Measurements from ENCODE around the gene ARL6IP5. TPM values are rescaled to one million over a fixed set of nuclear protein-coding genes. Genes with fewer than 3 reads are reported as not detected.

The ARL6IP5 gene
- total and polyA plus RNA-seq, 2 of the 13 experiments (the other 11 are each of a cell fraction or from before 2014, with no cell fraction given), result 23.7 to 29.6 TPM

- TF ChIP-seq IKZF4 (CRISPR knock-in tag; IDR thresholded peaks at IDR 0.05; ENCODE audit: borderline replicate concordance, low read depth, not compliant biosample characterization), result no peak
- TF ChIP-seq ZNF841 (CRISPR knock-in tag; IDR thresholded peaks at IDR 0.05; ENCODE audit: borderline replicate concordance), result no peak
Observed at GRCh38 chr3:69142090-69142489, 57.4 kb downstream of the ARL6IP5 start (continued).

GRCh38 chr3:69142797-69143454 lies 58.2 kb downstream of the ARL6IP5 start:
- TF ChIP-seq ATF1 (CRISPR knock-in tag; IDR thresholded peaks at IDR 0.05) (no peak), ATF5 (CRISPR knock-in tag; IDR thresholded peaks at IDR 0.05; ENCODE audit: low read depth) (no peak), ZNF33A (CRISPR knock-in tag; IDR thresholded peaks at IDR 0.05; ENCODE audit: borderline replicate concordance) (no peak), ZNF441 (CRISPR knock-in tag; IDR thresholded peaks at IDR 0.05; ENCODE audit: borderline replicate concordance) (no peak), KLF16 (CRISPR knock-in tag; IDR thresholded peaks at IDR 0.05) (no peak)
- TF ChIP-seq, protein P1, sequence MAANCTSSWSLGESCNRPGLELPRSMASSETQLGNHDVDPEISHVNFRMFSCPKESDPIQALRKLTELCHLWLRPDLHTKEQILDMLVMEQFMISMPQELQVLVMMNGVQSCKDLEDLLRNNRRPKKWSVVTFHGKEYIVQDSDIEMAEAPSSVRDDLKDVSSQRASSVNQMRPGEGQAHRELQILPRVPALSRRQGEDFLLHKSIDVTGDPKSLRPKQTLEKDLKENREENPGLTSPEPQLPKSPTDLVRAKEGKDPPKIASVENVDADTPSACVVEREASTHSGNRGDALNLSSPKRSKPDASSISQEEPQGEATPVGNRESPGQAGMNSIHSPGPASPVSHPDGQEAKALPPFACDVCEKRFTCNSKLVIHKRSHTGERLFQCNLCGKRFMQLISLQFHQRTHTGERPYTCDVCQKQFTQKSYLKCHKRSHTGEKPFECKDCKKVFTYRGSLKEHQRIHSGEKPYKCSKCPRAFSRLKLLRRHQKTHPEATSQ (CRISPR knock-in tag; IDR thresholded peaks at IDR 0.05; ENCODE audit: borderline replicate concordance), result no peak
- TF ChIP-seq, protein P2, sequence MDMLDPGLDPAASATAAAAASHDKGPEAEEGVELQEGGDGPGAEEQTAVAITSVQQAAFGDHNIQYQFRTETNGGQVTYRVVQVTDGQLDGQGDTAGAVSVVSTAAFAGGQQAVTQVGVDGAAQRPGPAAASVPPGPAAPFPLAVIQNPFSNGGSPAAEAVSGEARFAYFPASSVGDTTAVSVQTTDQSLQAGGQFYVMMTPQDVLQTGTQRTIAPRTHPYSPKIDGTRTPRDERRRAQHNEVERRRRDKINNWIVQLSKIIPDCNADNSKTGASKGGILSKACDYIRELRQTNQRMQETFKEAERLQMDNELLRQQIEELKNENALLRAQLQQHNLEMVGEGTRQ (IDR thresholded peaks at IDR 0.05; ENCODE audit: low read depth, low read length), result no peak
- TF ChIP-seq, protein P2 (CRISPR knock-in tag; IDR thresholded peaks at IDR 0.05; ENCODE audit: borderline replicate concordance), result no peak
- H2AFZ ChIP-seq (ENCODE audit: low read length), result no peak overlapping the region
- no peaks in the 10 kb centered on the region for H3K9me3 ChIP-seq (ENCODE audit: low read length)
- no peak for DNase-seq (ENCODE audit: low spot score)
- in situ Hi-C loops (cut with HindIII; ENCODE audit: extremely low pct_ligation_motif_present, low pct_unique_long_range_greater_than_20kb), result no loop called here
- no peaks in the 10 kb centered on the region for H3K27me3 ChIP-seq (ENCODE audit: control insufficient read depth in 1 of 2, insufficient read depth in 2 of 2, low read length in 2 of 2)
- H3K79me2 ChIP-seq (ENCODE audit: insufficient read depth, low read length), result no peaks in the 10 kb centered on the region
- FAIRE-seq, result no peak
- H3K4me3 ChIP-seq (replicated peaks in 1 of 3; ENCODE audit: insufficient read depth in 1 of 3, low read depth in 2 of 3, low read length in 3 of 3), result no peak overlapping the region
- intact Hi-C loops (cut with micrococcal nuclease; ENCODE audit: unreplicated experiment), result no loop called here
- H3K4me1 ChIP-seq (ENCODE audit: insufficient read depth, low read length), result no peaks in the 10 kb centered on the region
- BruUV-seq (replicated peaks), result no TSS peak
- ChIA-PET POLR2A (no interaction called here), CTCF (ENCODE audit: low intra/inter-chr PET ratio, low total read pairs) (no interaction called here)
- H3K4me2 ChIP-seq (ENCODE audit: low read depth, low read length), result no peak overlapping the region
- no peak for ATAC-seq
- WGBS (ENCODE audit: low lambda C conversion rate), result 9% methylated on average over 4 of the region's 4 CpGs
- no peak overlapping the region for H3K9ac ChIP-seq (ENCODE audit: insufficient read depth, low read depth, low read length)
- H3K27ac ChIP-seq (ENCODE audit: extremely low read length, insufficient read depth, low read length), result no peak overlapping the region
- H4K20me1 ChIP-seq (ENCODE audit: insufficient read depth, low read length), result no peaks in the 10 kb centered on the region
- H3K36me3 ChIP-seq (replicated peaks in 1 of 2; ENCODE audit: control insufficient read depth in 1 of 2, insufficient read depth in 2 of 2, low read length in 2 of 2), result no peaks in the 10 kb centered on the region

All from HepG2 (cell line).